Erythroblast (primary cell): Measurements from ENCODE around the gene ZNF426.
"Not testable (repeated sequence)": the region's sequence is repeated elsewhere in the genome, so short reads cannot be mapped to it uniquely, and the experiment has no call there.

Source experiments
- GATA1 ChIP-seq: IDR thresholded peaks from 2 replicates; pipeline ENCODE4 v1.6.1; 2011; ENCODE audit warnings: low read depth, mild to moderate bottlenecking, control low read depth, low read length, moderate library complexity
- POLR2A ChIP-seq: IDR thresholded peaks from 2 replicates; pipeline ENCODE4 v1.6.1; 2011; ENCODE audit warnings: mild to moderate bottlenecking, low read length

DNA sequence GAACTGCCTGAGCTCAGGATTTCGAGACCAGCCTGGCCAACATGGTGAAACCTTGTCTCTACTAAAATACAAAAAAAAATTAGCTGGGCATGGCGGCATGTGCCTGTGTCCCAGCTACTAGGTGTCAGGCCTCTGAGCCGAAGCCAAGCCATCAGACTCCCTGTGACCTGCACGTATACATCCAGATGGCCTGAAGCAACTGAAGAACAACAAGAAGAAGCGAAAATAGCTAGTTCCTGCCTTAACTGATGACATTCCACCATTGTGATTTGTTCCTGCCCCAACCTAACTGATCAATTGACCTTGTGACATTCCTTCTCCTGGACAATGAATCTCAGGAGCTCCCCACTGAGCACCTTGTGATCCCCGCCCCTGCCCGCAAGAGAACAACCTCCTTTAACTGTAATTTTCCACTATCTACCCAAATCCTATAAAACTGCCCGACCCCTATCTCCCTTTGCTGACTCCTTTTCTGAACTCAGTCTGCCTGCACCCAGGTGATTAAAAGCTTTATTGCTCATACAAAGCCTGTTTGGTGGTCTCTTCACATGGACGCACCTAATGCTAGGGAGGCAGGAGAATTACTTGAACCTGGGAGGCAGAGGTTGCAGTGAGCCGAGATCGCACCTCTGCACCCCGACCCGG is 43.8 kb upstream of the ZNF426 start:
- TF ChIP-seq POLR2A, GATA1: not testable (repeated sequence)
